ENCODE results near the gene EMP2.
"Not testable (repeated sequence)": the region's sequence is repeated elsewhere in the genome, so short reads cannot be mapped to it uniquely, and the experiment has no call there.

Gene EMP2

GRCh38 chr16:10579965-10580882 is at the start of gene EMP2:
Gene EMP2, minus strand, starts transcription at chr16:10580598. Its CDS starts 32,981 bp downstream, at chr16:10547617.
- intact Hi-C loops (cut with DNase I) = no loop called here
- peak in 38 of 42 donors; percentile 6 to 63 (median 37) for DNase-seq

GRCh38 chr16:10629592-10629963 is 49.2 kb upstream of the EMP2 start:
- DNase-seq = no peak
- intact Hi-C loops (cut with DNase I) = no loop called here

GRCh38 chr16:10625595-10626357 is 45.4 kb upstream of the EMP2 start:
- intact Hi-C loops (cut with DNase I) = no loop called here

GRCh38 chr16:10624527-10624926 is 44.1 kb upstream of the EMP2 start:
- DNase-seq = no peak
- intact Hi-C loops (cut with DNase I) = no loop called here

More at GRCh38 chr16:10625595-10626357, 45.4 kb upstream of the EMP2 start:
- DNase-seq = no peak

- intact Hi-C loops (cut with DNase I) = no loop called here
- no peak for DNase-seq
Measured at GRCh38 chr16:10623059-10623458, 42.7 kb upstream of the EMP2 start.

GRCh38 chr16:10622036-10622921 is 41.9 kb upstream of the EMP2 start:
- DNase-seq = no peak
- intact Hi-C loops (cut with DNase I) = no loop called here

GRCh38 chr16:10621216-10621949 is 41.0 kb upstream of the EMP2 start:
- intact Hi-C loops (cut with DNase I); DNase-seq: not testable (repeated sequence)

GRCh38 chr16:10620120-10620519 is 39.7 kb upstream of the EMP2 start:
- no peak for DNase-seq
- intact Hi-C loops (cut with DNase I) = no loop called here

- intact Hi-C loops (cut with DNase I) = no loop called here
- DNase-seq = peak; percentile 45 to 93 (median 76)
Measured at GRCh38 chr16:10619271-10619849, 39.0 kb upstream of the EMP2 start.

- DNase-seq = peak in 18 of 42 donors; percentile 11 to 46 (median 26)
- intact Hi-C loops (cut with DNase I) = no loop called here
Measured at GRCh38 chr16:10618710-10619209, 38.4 kb upstream of the EMP2 start.

- peak in 25 of 42 donors; percentile 14 to 71 (median 50) for DNase-seq
- intact Hi-C loops (cut with DNase I) = no loop called here
Measured at GRCh38 chr16:10617662-10618420, 37.4 kb upstream of the EMP2 start.

- intact Hi-C loops (cut with DNase I) = no loop called here
- DNase-seq = peak in 32 of 42 donors; percentile 9 to 61 (median 39)
Measured at GRCh38 chr16:10616756-10617640, 36.6 kb upstream of the EMP2 start.

GRCh38 chr16:10616419-10616755 is 36.0 kb upstream of the EMP2 start:
- DNase-seq = no peak
- intact Hi-C loops (cut with DNase I) = no loop called here

- intact Hi-C loops (cut with DNase I) = no loop called here
- no peak for DNase-seq
Measured at GRCh38 chr16:10614685-10615084, 34.3 kb upstream of the EMP2 start.

GRCh38 chr16:10613785-10614485 is 33.5 kb upstream of the EMP2 start:
- intact Hi-C loops (cut with DNase I) = no loop called here
- no peak for DNase-seq

All from head of caudate nucleus (tissue), 42 donors.